OCI-LY1 (cell line): ENCODE results near the gene NUMB.
"Not testable (repeated sequence)": the region's sequence is repeated elsewhere in the genome, so short reads cannot be mapped to it uniquely, and the experiment has no call there.

Experiments
- EZH2 ChIP-seq: fragments of 200-600 bp; sonication (generic), shearing (Covaris generic); IDR thresholded peaks from 2 replicates; pipeline ENCODE4 v1.8.0; 2017; ENCODE audit warnings: borderline replicate concordance, mixed run types, mild to moderate bottlenecking, antibody characterized with exemption, low read length, moderate library complexity, mixed read lengths
- TF ChIP-seq, protein P1 (sequence below): fragments of 200-600 bp; sonication (generic), shearing (Covaris generic); IDR thresholded peaks from 2 replicates; pipeline ENCODE4 v1.5.1; 2017; ENCODE audit warnings: mild to moderate bottlenecking, antibody characterized with exemption, low read length, moderate library complexity, mixed read lengths

DNA sequence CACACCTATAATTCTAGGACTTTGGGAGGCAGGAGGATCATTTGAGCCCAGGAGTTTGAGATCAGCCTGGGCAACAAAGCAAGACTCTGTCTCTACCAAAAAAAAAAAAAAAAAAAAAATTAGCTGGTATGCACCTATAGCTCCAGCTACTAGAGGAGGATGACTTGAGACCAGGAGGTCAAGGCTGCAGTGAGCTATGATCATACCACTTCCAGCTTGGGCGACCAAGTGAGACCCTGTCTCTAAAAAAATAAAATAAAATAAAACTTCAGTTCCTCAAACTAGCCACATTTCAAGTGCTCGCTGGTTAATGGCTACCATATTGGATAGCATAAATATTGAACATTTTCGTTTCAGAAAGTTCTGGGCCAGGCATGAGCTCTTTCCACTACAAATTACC, 70.5 kb downstream of the NUMB start:
- TF ChIP-seq, protein P1, sequence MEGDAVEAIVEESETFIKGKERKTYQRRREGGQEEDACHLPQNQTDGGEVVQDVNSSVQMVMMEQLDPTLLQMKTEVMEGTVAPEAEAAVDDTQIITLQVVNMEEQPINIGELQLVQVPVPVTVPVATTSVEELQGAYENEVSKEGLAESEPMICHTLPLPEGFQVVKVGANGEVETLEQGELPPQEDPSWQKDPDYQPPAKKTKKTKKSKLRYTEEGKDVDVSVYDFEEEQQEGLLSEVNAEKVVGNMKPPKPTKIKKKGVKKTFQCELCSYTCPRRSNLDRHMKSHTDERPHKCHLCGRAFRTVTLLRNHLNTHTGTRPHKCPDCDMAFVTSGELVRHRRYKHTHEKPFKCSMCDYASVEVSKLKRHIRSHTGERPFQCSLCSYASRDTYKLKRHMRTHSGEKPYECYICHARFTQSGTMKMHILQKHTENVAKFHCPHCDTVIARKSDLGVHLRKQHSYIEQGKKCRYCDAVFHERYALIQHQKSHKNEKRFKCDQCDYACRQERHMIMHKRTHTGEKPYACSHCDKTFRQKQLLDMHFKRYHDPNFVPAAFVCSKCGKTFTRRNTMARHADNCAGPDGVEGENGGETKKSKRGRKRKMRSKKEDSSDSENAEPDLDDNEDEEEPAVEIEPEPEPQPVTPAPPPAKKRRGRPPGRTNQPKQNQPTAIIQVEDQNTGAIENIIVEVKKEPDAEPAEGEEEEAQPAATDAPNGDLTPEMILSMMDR, result not testable (repeated sequence)
- not testable (repeated sequence) for TF ChIP-seq EZH2
